GM19035 (cell line): Measurements from ENCODE around the gene SUMF2.
A peak's percentile ranks its signal among the peaks of the same experiment; 100 is the strongest.
"Not testable (repeated sequence)": the region's sequence is repeated elsewhere in the genome, so short reads cannot be mapped to it uniquely, and the experiment has no call there.

ENCODE experiments used
- ATAC-seq: cut with Tn5 transposase; IDR thresholded peaks from one replicate; pipeline ENCODE4 v1.9.1; 2021; ENCODE audit not compliant: unreplicated experiment

SUMF2 gene

GRCh38 chr7:56063882-56064625, at the start of gene SUMF2:
SUMF2 (plus strand) TSS chr7:56064286; CDS start chr7:56064312, 26 bp downstream.
- ATAC-seq = peak; percentile 86

- not testable (repeated sequence) for ATAC-seq
Observed at GRCh38 chr7:56017015-56017414, 47.1 kb upstream of the SUMF2 start.

GRCh38 chr7:56019501-56019900, 44.6 kb upstream of the SUMF2 start:
- ATAC-seq = no peak

GRCh38 chr7:56023500-56023899, 40.6 kb upstream of the SUMF2 start:
- no peak for ATAC-seq

GRCh38 chr7:56026538-56026937, 37.5 kb upstream of the SUMF2 start:
- no peak for ATAC-seq

GRCh38 chr7:56028942-56029630, 35.0 kb upstream of the SUMF2 start:
- no peak for ATAC-seq

- no peak for ATAC-seq
Observed at GRCh38 chr7:56030340-56030739, 33.7 kb upstream of the SUMF2 start.

- ATAC-seq = not testable (repeated sequence)
Observed at GRCh38 chr7:56031556-56031955, 32.5 kb upstream of the SUMF2 start.

GRCh38 chr7:56032578-56032977, 31.5 kb upstream of the SUMF2 start:
- ATAC-seq = not testable (repeated sequence)

- peak; percentile 95 for ATAC-seq
Observed at GRCh38 chr7:56033671-56034432, 30.2 kb upstream of the SUMF2 start.

- ATAC-seq = no peak
Observed at GRCh38 chr7:56040730-56041129, 23.4 kb upstream of the SUMF2 start.

- ATAC-seq = not testable (repeated sequence)
Observed at GRCh38 chr7:56045758-56046157, 18.3 kb upstream of the SUMF2 start.

GRCh38 chr7:56046721-56047445, 17.2 kb upstream of the SUMF2 start:
- no peak for ATAC-seq

- ATAC-seq = not testable (repeated sequence)
Observed at GRCh38 chr7:56047446-56048116, 16.5 kb upstream of the SUMF2 start.

GRCh38 chr7:56048245-56048644, 15.8 kb upstream of the SUMF2 start:
- no peak for ATAC-seq

- ATAC-seq = not testable (repeated sequence)
Observed at GRCh38 chr7:56048763-56049162, 15.3 kb upstream of the SUMF2 start.

GRCh38 chr7:56051053-56051338, 13.1 kb upstream of the SUMF2 start:
- ATAC-seq = no peak

GRCh38 chr7:56051339-56052191, 12.5 kb upstream of the SUMF2 start, which contains the start of the genes CCT6A and PSPH:
CCT6A (plus strand) TSS chr7:56051765; CDS start chr7:56051849, 84 bp downstream.
PSPH (minus strand) TSS chr7:56051444; CDS start chr7:56021212, 30,232 bp downstream.
- peak; percentile 96 for ATAC-seq

GRCh38 chr7:56053379-56053778, 10.7 kb upstream of the SUMF2 start:
- ATAC-seq = no peak
